ENCODE measurements around the gene PGA5. TPM values are rescaled to one million over a fixed set of nuclear protein-coding genes. Genes with fewer than 3 reads are reported as not detected.

The PGA5 gene
- total RNA-seq, 4 donors from 2014 or later = 0.19 to 0.22 TPM; not detected in 2

DNA sequence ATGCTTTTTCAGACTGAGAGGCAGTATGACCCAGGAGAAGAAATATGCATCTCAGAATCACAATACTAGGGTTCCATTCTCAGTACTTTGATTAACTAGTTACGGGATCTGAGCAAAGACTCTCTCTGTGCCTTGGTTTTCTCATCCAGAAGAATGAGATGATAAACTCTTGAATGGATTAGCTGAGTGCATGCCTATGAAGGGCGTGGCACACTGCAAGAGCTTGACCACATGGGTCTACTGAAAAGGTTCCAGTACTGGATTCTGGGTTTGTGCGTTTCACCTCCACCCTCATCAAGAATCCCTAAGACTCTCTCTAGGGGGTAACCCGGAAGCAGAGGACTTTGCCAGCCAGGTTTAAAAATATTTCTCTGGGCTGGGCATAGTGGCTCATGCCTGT lies 25.6 kb downstream of the PGA5 start:
- WGBS, 2 donors = 71 to 86% methylated on average over 2 to 3 of the region's 4 CpGs
- Histone ChIP-seq H3K4me3 (no peak overlapping the region), H3K9me3 (no peaks in the 10 kb centered on the region), H3K36me3 (no peaks in the 10 kb centered on the region), H3K4me1 (no peaks in the 10 kb centered on the region), H3K27ac (no peak overlapping the region), H3K27me3 (no peaks in the 10 kb centered on the region)
- intact Hi-C loops (cut with DNase I) = no loop called here
- DNase-seq = no peak
- no peak for TF ChIP-seq CTCF (IDR thresholded peaks at IDR 0.05)
- no peak for TF ChIP-seq POLR2A (IDR thresholded peaks at IDR 0.05)

- H3K4me1 ChIP-seq = no peaks in the 10 kb centered on the region
- TF ChIP-seq POLR2A (IDR thresholded peaks at IDR 0.05) (no peak), CTCF (IDR thresholded peaks at IDR 0.05) (no peak)
- 50 to 55% methylated on average over 2 to 6 of the region's 6 CpGs for WGBS, 2 donors
- H3K27ac ChIP-seq = no peak overlapping the region
- no peak for DNase-seq
- H3K4me3 ChIP-seq = no peak overlapping the region
- H3K27me3 ChIP-seq = no peaks in the 10 kb centered on the region
- H3K36me3 ChIP-seq = no peaks in the 10 kb centered on the region
- H3K9me3 ChIP-seq = no peaks in the 10 kb centered on the region
- intact Hi-C loops (cut with DNase I) = no loop called here
Measured at GRCh38 chr11:61267437-61267841, 26.5 kb downstream of the PGA5 start.

DNA sequence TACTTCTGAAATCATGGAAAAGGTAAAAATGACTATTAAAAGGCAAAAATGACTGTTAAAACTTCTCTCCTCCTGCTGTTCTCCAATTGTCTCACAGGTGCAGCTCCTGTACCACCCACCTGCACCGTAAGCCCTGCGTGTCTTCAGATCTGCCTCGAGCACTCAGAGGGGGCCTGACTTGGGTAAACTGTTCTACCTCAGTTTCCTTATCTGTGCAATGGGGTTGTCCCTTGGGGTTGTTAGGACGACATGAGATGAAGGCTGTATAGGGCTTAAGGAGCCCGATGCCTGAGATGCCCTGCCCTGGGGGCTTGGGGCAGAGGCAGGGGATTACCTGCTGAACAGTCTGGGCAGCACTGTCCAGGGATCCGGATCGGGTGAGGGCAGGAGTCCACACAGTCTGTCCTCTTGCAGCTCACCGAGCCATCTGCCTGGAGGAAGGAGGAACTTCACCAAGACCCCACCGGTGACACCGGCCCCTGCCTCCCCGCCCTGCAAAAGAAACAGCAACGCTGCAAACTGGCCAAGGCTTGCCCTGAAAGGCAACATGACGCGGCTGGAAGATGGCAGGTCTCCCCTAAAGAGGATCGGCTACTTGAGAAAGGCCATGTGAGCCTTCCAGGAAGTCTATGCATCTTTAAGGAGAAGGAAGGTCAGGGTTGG lies 27.7 kb downstream of the PGA5 start:
- WGBS, 2 donors = 82 to 92% methylated on average over 7 to 10 of the region's 15 CpGs
- H3K36me3 ChIP-seq = no peaks in the 10 kb centered on the region
- no peak overlapping the region for H3K4me3 ChIP-seq
- no peaks in the 10 kb centered on the region for H3K27me3 ChIP-seq
- TF ChIP-seq POLR2A (IDR thresholded peaks at IDR 0.05) (no peak), CTCF (IDR thresholded peaks at IDR 0.05) (no peak)
- intact Hi-C loops (cut with DNase I) = no loop called here
- H3K27ac ChIP-seq = no peak overlapping the region
- no peaks in the 10 kb centered on the region for H3K9me3 ChIP-seq
- H3K4me1 ChIP-seq = peaks cover 3 to 10% (median 5%) of the 10 kb centered on the region in 3 donors
- DNase-seq = no peak

- DNase-seq = no peak
- Histone ChIP-seq H3K4me1 (peaks cover 5 to 19% (median 9%) of the 10 kb centered on the region in 3 donors), H3K9me3 (no peaks in the 10 kb centered on the region), H3K27ac (no peak overlapping the region), H3K27me3 (peaks cover 0 to 3% (median 0%) of the 10 kb centered on the region in 4 donors), H3K4me3 (no peak overlapping the region), H3K36me3 (no peaks in the 10 kb centered on the region)
- 80 to 82% methylated on average over 6 to 7 of the region's 7 CpGs for WGBS, 2 donors
- no peak for TF ChIP-seq POLR2A (IDR thresholded peaks at IDR 0.05)
- intact Hi-C loops (cut with DNase I) = no loop called here
Measured at GRCh38 chr11:61270354-61271076, 29.5 kb downstream of the PGA5 start.

DNA sequence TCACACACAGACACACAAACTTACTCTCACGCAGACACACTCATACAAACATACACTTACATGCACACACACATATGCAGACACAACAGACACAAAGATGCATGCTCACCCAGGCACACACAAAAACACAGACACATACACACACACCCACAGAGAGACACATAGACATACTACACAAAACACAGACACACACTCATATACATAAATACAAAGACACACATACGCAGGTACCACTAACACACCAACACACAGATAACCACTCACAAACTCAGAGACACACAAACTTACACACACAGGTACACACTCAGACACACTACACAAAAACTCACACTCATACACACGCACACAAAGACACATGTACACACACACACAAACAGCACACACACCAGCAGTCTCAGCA lies 31.8 kb downstream of the PGA5 start:
- intact Hi-C loops (cut with DNase I) = no loop called here
- TF ChIP-seq POLR2A (IDR thresholded peaks at IDR 0.05) (no peak), CTCF (IDR thresholded peaks at IDR 0.05) (no peak)
- DNase-seq = no peak
- Histone ChIP-seq H3K36me3 (no peaks in the 10 kb centered on the region), H3K4me1 (peaks cover 5 to 19% (median 9%) of the 10 kb centered on the region in 3 donors), H3K27me3 (peaks cover 0 to 15% (median 0%) of the 10 kb centered on the region in 4 donors), H3K9me3 (no peaks in the 10 kb centered on the region), H3K27ac (no peak overlapping the region), H3K4me3 (no peak overlapping the region)
- WGBS, 2 donors = 61 to 86% methylated on average over 2 to 3 of the region's 3 CpGs

All from esophagus squamous epithelium (tissue), 5 donors.